Fibroblast of lung (primary cell): ENCODE data around the gene SPOCK1.

ENCODE experiments used
- CTCF ChIP-seq, 2 donors: IDR thresholded peaks in 1 of 2; conservative IDR thresholded peaks in 1 of 2; 1 replicate in 1 of 2; 2 replicates in 1 of 2; pipeline ENCODE4 v1.5.1; 2011 to 2012; ENCODE audit warnings: low read length in 2 of 2, control low read depth in 1 of 2, inconsistent platforms in 1 of 2, low read depth in 1 of 2, mild to moderate bottlenecking in 1 of 2
- EZH2 ChIP-seq: IDR thresholded peaks from 2 replicates; pipeline ENCODE4 v1.5.1; 2012; ENCODE audit warnings: low read length, control low read depth, mild to moderate bottlenecking; ENCODE audit errors: missing control alignments

GRCh38 chr5:137228816-137229215, 270.3 kb downstream of the SPOCK1 start:
- TF ChIP-seq CTCF (conservative IDR thresholded peaks at IDR 0.05 in 1 of 2, IDR thresholded peaks at IDR 0.05 in 1 of 2; ENCODE audit: low read depth in 1 of 2, low read length in 2 of 2) (no peak), EZH2 (no peak)
